ENCODE measurements around the gene VGLL4.

VGLL4 gene

DNA sequence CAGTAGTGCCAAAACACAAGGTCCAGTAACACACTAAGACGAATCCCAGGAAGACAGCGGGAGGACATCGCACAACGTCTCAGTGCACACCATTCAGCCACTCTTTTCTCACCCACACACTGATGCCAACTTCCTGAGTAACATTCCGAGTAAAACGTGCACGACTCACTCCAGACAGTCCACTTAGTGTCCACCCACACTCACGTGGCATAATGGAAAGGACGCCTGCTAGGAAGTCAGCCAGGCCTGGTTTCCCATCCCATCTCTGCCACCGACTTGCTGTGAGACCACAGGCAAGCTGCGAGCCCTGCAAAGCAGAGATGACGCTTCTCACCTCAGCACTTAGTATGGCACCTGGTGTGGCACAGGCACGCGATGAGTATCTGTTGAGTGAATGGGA lies 36.8 kb upstream of the VGLL4 start:
- no peaks in the 10 kb centered on the region for H3K9me3 Mint-ChIP-seq
- H3K36me3 Mint-ChIP-seq (ENCODE audit: low read depth): peaks cover 24% of the 10 kb centered on the region
- TF ChIP-seq, protein P1, sequence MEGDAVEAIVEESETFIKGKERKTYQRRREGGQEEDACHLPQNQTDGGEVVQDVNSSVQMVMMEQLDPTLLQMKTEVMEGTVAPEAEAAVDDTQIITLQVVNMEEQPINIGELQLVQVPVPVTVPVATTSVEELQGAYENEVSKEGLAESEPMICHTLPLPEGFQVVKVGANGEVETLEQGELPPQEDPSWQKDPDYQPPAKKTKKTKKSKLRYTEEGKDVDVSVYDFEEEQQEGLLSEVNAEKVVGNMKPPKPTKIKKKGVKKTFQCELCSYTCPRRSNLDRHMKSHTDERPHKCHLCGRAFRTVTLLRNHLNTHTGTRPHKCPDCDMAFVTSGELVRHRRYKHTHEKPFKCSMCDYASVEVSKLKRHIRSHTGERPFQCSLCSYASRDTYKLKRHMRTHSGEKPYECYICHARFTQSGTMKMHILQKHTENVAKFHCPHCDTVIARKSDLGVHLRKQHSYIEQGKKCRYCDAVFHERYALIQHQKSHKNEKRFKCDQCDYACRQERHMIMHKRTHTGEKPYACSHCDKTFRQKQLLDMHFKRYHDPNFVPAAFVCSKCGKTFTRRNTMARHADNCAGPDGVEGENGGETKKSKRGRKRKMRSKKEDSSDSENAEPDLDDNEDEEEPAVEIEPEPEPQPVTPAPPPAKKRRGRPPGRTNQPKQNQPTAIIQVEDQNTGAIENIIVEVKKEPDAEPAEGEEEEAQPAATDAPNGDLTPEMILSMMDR (IDR thresholded peaks at IDR 0.05; ENCODE audit: unreplicated experiment in 3 of 3): no peak
- H3K4me3 Mint-ChIP-seq: no peak overlapping the region
- no peaks in the 10 kb centered on the region for H3K27me3 Mint-ChIP-seq (ENCODE audit: low read depth)
- no peak overlapping the region for H3K27ac Mint-ChIP-seq
- no peaks in the 10 kb centered on the region for H3K4me1 Mint-ChIP-seq

DNA sequence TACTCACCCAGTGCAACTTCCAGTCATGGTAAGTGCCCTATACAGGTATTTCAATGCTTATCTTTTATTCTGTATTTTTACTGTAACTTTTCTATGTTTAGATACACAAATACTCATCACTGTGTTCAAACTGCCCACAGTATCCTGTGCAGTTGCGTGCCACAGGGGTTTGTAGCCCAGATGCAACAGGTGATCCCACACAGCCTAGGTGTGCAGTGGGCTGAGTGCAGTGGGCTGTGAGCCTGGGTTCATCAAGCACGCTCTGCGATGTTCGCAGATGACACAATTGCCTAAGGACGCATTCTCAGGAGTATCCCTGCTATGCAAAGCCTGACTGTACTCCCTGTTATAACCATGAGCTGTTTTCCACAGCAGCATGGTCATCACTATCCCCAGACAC lies 36.2 kb upstream of the VGLL4 start:
- H3K9me3 Mint-ChIP-seq: no peaks in the 10 kb centered on the region

DNA sequence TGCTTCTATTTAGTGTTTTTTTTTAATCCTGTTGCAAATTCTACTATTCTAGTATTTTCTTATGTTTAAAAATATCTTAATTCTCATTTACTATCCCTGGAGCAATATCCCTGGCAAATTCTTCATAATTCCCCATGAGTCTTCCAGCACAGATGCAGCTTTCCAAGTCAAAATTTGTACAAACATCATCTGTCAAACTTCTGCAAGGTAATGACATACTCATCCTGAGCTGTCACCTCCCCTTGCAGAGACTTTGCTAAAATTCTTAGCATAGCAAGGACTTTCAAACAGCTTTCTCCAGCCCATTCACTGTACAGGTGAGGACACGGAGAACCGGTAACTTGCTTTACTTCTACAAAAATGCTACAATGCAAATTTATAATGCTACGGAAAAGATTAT lies 28.6 kb upstream of the VGLL4 start:
- Mint-ChIP-seq H3K27ac (peak overlapping the region in 1 of 3 experiments; percentile 25), H3K27me3 (ENCODE audit: low read depth) (no peaks in the 10 kb centered on the region), H3K4me1 (peaks cover 19% of the 10 kb centered on the region), H3K36me3 (ENCODE audit: low read depth) (no peaks in the 10 kb centered on the region), H3K4me3 (no peak overlapping the region), H3K9me3 (no peaks in the 10 kb centered on the region)
- TF ChIP-seq, protein P1 (IDR thresholded peaks at IDR 0.05; ENCODE audit: unreplicated experiment in 3 of 3): no peak

More for the DNA sequence above, 36.2 kb upstream of the VGLL4 start:
- Mint-ChIP-seq H3K4me1 (no peaks in the 10 kb centered on the region), H3K27ac (no peak overlapping the region), H3K27me3 (ENCODE audit: low read depth) (no peaks in the 10 kb centered on the region), H3K36me3 (ENCODE audit: low read depth) (peaks cover 23% of the 10 kb centered on the region), H3K4me3 (no peak overlapping the region)
- TF ChIP-seq, protein P1 (IDR thresholded peaks at IDR 0.05; ENCODE audit: unreplicated experiment in 3 of 3): no peak

DNA sequence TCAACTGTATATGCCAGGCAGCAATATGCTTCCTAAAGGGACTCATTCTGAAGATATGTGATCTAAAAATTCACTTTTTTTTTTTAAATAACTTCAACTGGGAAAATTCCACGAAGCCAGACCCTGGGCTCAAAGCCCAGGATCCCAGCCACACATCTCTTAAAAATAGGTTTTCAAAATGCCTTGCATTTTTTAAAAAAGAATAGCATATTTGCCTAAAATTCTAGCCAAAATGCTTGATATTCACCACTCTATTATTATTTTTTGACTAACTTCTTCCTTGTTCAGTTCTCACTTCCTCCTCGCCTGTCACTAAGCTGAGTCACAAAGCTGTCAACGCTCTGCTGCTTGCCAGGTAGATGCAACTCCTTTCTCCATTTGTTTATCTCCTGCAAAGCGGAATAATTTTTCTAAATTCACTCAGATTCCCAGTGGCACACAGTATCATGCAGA lies 28.0 kb upstream of the VGLL4 start:
- peaks cover 3% of the 10 kb centered on the region for H3K36me3 Mint-ChIP-seq (ENCODE audit: low read depth)
- H3K9me3 Mint-ChIP-seq: no peaks in the 10 kb centered on the region
- H3K27me3 Mint-ChIP-seq (ENCODE audit: low read depth): no peaks in the 10 kb centered on the region
- H3K4me1 Mint-ChIP-seq: peaks cover 19% of the 10 kb centered on the region
- H3K4me3 Mint-ChIP-seq: no peak overlapping the region
- peak overlapping the region in 2 of 3 experiments; percentile 1 to 25 for H3K27ac Mint-ChIP-seq
- TF ChIP-seq, protein P1 (IDR thresholded peaks at IDR 0.05; ENCODE audit: unreplicated experiment in 3 of 3): no peak

DNA sequence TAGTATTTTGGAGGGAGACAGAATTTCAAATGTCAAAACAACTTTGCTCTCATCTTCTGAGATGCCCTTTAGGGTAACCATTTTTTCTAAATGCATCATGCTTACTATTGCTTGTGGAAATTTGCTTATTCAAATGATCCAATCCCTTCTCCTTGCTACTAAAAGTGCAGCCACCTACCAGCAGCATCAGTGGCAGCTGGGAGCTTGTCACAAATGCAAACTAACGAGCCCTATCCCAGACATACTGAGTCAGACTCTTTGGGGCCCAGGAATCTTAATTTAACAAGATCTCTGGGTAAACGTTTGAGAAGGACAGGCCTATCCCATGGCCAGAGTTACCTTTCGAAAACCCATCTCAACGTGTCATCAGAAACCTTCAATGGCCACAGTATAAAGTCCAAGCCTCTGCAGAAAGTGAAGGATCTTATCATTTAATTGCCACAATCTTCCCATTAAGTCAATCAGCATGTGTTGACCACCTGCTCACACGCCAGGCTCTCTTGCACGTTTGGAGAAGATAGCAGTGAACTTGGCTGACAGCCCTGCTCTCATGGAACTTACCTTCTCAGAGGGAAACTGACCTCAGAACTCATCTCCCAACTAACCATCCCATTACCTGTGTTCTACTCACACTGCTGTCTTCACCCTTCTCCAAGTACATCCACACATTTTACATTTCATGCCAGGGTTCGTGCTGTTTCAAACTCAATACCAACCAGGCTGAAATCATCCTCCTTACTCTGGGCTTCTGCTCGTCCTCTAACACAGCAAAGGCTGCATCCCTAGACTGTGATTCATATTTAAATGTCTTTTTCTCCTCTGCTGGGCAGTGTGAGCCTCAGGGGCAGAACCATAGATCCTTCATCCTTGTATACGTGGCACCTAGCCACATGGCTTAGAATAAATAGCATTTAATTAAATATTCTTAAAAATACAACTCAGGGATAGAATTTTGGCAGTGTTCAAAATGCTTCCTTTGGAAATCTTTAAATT lies 24.8 kb upstream of the VGLL4 start:
- Mint-ChIP-seq H3K36me3 (ENCODE audit: low read depth) (peaks cover 4% of the 10 kb centered on the region), H3K4me3 (no peak overlapping the region), H3K27ac (no peak overlapping the region), H3K27me3 (ENCODE audit: low read depth) (no peaks in the 10 kb centered on the region), H3K4me1 (peaks cover 19% of the 10 kb centered on the region), H3K9me3 (no peaks in the 10 kb centered on the region)
- TF ChIP-seq, protein P1 (IDR thresholded peaks at IDR 0.05; ENCODE audit: unreplicated experiment in 3 of 3): no peak

All from nephron (organoid).